Spleen (tissue), 11 donors: ENCODE results near the gene NPW. TPM values are rescaled to one million over a fixed set of nuclear protein-coding genes. Genes with fewer than 3 reads are reported as not detected.
"Not testable (repeated sequence)": the region's sequence is repeated elsewhere in the genome, so short reads cannot be mapped to it uniquely, and the experiment has no call there.

Source experiments
- DNase-seq: peaks from one replicate; pipeline ENCODE4 v3.0.0-alpha.2; 2020
- H3K27ac ChIP-seq, 8 donors: fragments of 200-600 bp; sonication (generic) in 7 of 8; 1 replicate in 4 of 8; 2 replicates in 4 of 8; pipeline versions ENCODE4 v1.5.0 to v1.8.0; 2016 to 2021; ENCODE audit warnings: inconsistent platforms in 4 of 8, mild to moderate bottlenecking in 4 of 8, moderate library complexity in 1 of 8
- H3K27me3 ChIP-seq, 7 donors: fragments of 200-600 bp; sonication (generic) in 6 of 7; replicated peaks in 1 of 7; 1 replicate in 4 of 7; 2 replicates in 3 of 7; pipeline versions ENCODE4 v1.5.0 to v1.8.0; 2016 to 2021; ENCODE audit warnings: inconsistent platforms in 3 of 7, mild to moderate bottlenecking in 1 of 7
- H3K36me3 ChIP-seq, 6 donors: fragments of 200-600 bp; sonication (generic) in 5 of 6; 1 replicate in 4 of 6; 2 replicates in 2 of 6; pipeline versions ENCODE4 v1.5.0 to v1.8.0; 2016 to 2021; ENCODE audit warnings: inconsistent platforms in 2 of 6
- H3K4me1 ChIP-seq, 6 donors: fragments of 200-600 bp; sonication (generic) in 5 of 6; 1 replicate in 3 of 6; 2 replicates in 3 of 6; pipeline versions ENCODE4 v1.5.0 to v1.8.0; 2016 to 2021; ENCODE audit warnings: inconsistent platforms in 3 of 6
- H3K4me3 ChIP-seq, 8 donors: fragments of 200-600 bp; sonication (generic) in 7 of 8; 1 replicate in 4 of 8; 2 replicates in 4 of 8; pipeline versions ENCODE4 v1.5.0 to v1.8.0; 2016 to 2021; ENCODE audit warnings: inconsistent platforms in 4 of 8, mild to moderate bottlenecking in 4 of 8, moderate library complexity in 2 of 8
- H3K9me3 ChIP-seq, 8 donors: fragments of 200-600 bp; sonication (generic) in 7 of 8; 1 replicate in 4 of 8; 2 replicates in 4 of 8; pipeline versions ENCODE4 v1.5.0 to v1.8.0; 2016 to 2021; ENCODE audit warnings: inconsistent platforms in 4 of 8
- CTCF ChIP-seq, 11 experiments: fragments of 200-600 bp in 7 of 11; fragments of 450-650 bp in 4 of 11; sonication (generic) in 4 of 11; IDR thresholded peaks in 8 of 11; conservative IDR thresholded peaks in 3 of 11; 1 replicate in 7 of 11; 2 replicates in 4 of 11; pipeline versions ENCODE4 v1.4.0 to v1.8.0; 2016 to 2021; ENCODE audit warnings: antibody characterized with exemption in 11 of 11, inconsistent platforms in 4 of 11, mild to moderate bottlenecking in 1 of 11
- POLR2A ChIP-seq, 3 donors: fragments of 450-650 bp; IDR thresholded peaks; one replicate each; pipeline ENCODE4 v1.5.1; 2017; ENCODE audit warnings: antibody characterized with exemption in 3 of 3, mild to moderate bottlenecking in 1 of 3
- POLR2AphosphoS5 ChIP-seq, 3 donors: sonication (generic); formaldehyde crosslinking; IDR thresholded peaks; one replicate each; pipeline ENCODE4 v1.5.1; 2017; ENCODE audit warnings: antibody characterized with exemption in 3 of 3
- WGBS, 5 donors: extraction: QIAGEN DNeasy Blood & Tissue Kit in 3 of 5; methylation state at CpG; one replicate each; pipeline versions ENCODE4 v1.1.5 to v1.1.7; 2013 to 2018; 5-methylcytosine and 5-hydroxymethylcytosine counted together
- intact Hi-C: fragments of 100-400 bp; cut with DNase I; formaldehyde crosslinking; loops from one replicate; pipeline ENCODE4 v1.15.0; 2023; ENCODE audit warnings: low total_unique reads
- polyA plus RNA-seq, 3 donors: library from polyadenylated mRNA; stranded (reverse); fragments of 200-250 nt; gene quantifications; one replicate each; pipeline ENCODE4 v1.2.1, GENCODE V29; 2013
- total RNA-seq, 7 donors: library from RNA; depleted of rRNA in 3 of 7; stranded (reverse); fragments of >200 nt in 3 of 7; fragmentation: NEBNext Ultra II Directional in 4 of 7; extraction: Animal tissue kit (Norgen Biotek cat#: 25700) in 4 of 7; gene quantifications; one replicate each; pipeline versions ENCODE4 v1.1.0 to v1.2.1, GENCODE V29; 2016 to 2021
- donor health status: healthy with polysubstance abuse.
- donor health status: DM: no; HTN: no; CAD: no; lungs with moderate emphysema.
- donor health status: DM: no; HTN: no; CAD: no.
- donor health status: Bipolar disorder and iron deficiency.
- donor health status: healthy.
- donor health status: DM: no; HTN: no; CAD: no.
- donor health status: DM: yes; HTN: yes; CAD: no.

NPW gene
- total and polyA plus RNA-seq, 10 donors, result 0.30 to 2.5 (median 0.94) TPM; not detected in 3

DNA sequence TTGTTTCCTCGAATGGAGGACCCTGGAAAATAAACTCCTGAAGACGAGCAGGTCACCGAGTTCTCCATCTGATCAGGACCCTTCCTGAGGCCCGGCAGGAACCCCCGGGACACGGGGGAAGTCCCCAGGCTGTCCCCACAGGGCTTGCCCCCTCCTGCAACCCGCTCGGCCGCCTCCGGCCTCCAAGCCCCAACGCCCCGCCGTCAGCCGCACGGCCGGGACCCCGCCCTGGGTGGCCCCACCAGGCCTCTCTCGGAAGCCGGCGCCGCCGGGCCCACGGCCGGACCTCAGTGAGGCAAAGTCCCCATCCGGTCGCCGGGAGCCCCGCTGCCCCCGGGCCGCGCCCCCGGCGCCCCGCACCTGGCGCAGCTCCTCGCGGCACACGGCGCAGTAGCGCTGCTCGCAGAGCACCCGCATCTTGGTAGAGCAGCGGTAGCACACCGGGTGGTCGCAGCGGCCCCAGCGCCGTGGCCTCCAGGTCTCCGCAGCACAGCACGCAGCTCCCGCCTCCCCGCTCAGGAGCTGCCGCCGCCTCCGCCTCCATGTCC lies 10.3 kb upstream of the NPW start:
- TF ChIP-seq POLR2A (IDR thresholded peaks at IDR 0.05), result no peak
- peak in 1 of 11 experiments; percentile 8 for TF ChIP-seq CTCF (IDR thresholded peaks at IDR 0.05 in 8 of 11, conservative IDR thresholded peaks at IDR 0.05 in 3 of 11)
- no peak for TF ChIP-seq POLR2AphosphoS5 (IDR thresholded peaks at IDR 0.05)
- no peaks in the 10 kb centered on the region for H3K9me3 ChIP-seq
- peak overlapping the region; percentile 78 to 95 (median 91) for H3K27ac ChIP-seq
- peaks cover 46 to 61% (median 59%) of the 10 kb centered on the region in 6 donors for H3K4me1 ChIP-seq
- 0 to 1% (median 1%) methylated on average over 18 to 55 of the region's 55 CpGs for WGBS, 5 donors
- intact Hi-C loops, result no loop called here
- peak overlapping the region; percentile 50 to 97 (median 88) for H3K4me3 ChIP-seq
- DNase-seq, result peak; percentile 89
- H3K27me3 ChIP-seq, result no peaks in the 10 kb centered on the region
- peaks cover 0 to 20% (median 0%) of the 10 kb centered on the region in 6 donors for H3K36me3 ChIP-seq

- Histone ChIP-seq H3K27me3 (no peaks in the 10 kb centered on the region), H3K4me3 (peak within 1 kb of the TSS; percentile 50 to 97 (median 88)), H3K36me3 (peaks cover 0 to 13% (median 0%) of the 10 kb centered on the region in 6 donors), H3K4me1 (peaks cover 39 to 54% (median 52%) of the 10 kb centered on the region in 6 donors), H3K9me3 (no peaks in the 10 kb centered on the region), H3K27ac (peak within 1 kb of the TSS; percentile 83 to 95 (median 92))
- TF ChIP-seq POLR2AphosphoS5 (IDR thresholded peaks at IDR 0.05) (peak; percentile 94 to 98 (median 95)), CTCF (IDR thresholded peaks at IDR 0.05 in 8 of 11, conservative IDR thresholded peaks at IDR 0.05 in 3 of 11) (peak in 3 of 11 experiments; percentile 6 to 36 (median 14)), POLR2A (IDR thresholded peaks at IDR 0.05) (peak in 2 of 3 donors; percentile 80 to 88)
- intact Hi-C loops, result no loop called here
- DNase-seq, result peak; percentile 95
- WGBS, 5 donors, result 2 to 5% (median 2%) methylated on average over 23 to 52 of the region's 52 CpGs
These were observed 9.6 kb upstream of the NPW start, which contains the start of gene ZNF598 for GRCh38 chr16:2009791-2010510. TSS of gene ZNF598 (minus strand) at chr16:2009821.

DNA sequence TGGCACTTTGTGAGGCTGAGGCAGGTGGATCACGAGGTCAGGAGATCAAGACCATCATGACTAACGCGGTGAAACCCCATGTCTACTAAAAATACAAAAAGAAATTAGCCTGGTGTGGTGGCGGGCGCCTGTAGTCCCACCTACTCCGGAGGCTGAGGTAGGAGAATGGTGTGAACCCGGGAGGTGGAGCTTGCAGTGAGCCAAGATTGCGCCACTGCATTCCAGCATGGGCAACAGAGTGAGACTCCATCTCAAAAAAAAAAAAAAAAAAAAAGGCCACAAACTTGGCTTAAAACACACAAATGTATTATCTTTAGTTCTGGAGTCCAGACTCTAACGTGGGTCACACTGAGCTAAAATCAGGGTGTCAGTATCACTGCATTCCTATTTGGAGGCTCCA lies 7.9 kb upstream of the NPW start:
- H3K4me3 ChIP-seq, H3K27me3 ChIP-seq, intact Hi-C loops, DNase-seq, H3K36me3 ChIP-seq, H3K27ac ChIP-seq, H3K9me3 ChIP-seq: not testable (repeated sequence)
- H3K4me1 ChIP-seq, result peaks cover 24 to 36% (median 34%) of the 10 kb centered on the region in 6 donors
- 81 to 91% (median 89%) methylated on average over 9 of the region's 9 CpGs for WGBS, 5 donors

DNA sequence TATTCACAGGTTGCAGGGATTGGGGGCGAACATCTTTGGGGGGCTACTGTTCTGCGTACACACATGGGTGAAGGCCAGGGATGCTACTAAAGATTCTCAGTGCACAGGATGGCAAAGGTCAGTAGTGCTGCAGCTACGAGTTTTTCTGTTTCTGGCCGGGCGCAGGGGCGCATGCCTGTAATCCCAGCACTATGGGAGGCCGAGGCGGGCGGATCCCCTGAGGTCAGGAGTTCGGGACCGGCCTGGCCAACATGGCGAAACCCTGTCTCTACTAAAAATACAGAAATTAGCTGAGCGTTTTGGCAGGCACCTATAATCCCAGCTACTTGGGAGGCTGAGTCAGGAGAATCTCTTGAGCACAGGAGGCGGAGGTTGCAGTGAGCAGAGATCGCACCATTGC lies 6.1 kb upstream of the NPW start:
- WGBS, 5 donors, result 89 to 94% (median 91%) methylated on average over 14 to 15 of the region's 15 CpGs
- peaks cover 11 to 18% (median 16%) of the 10 kb centered on the region in 6 donors for H3K4me1 ChIP-seq
- H3K27me3 ChIP-seq, result peaks cover 0 to 19% (median 0%) of the 10 kb centered on the region in 7 donors
- H3K4me3 ChIP-seq, result no peak overlapping the region
- H3K36me3 ChIP-seq, result no peaks in the 10 kb centered on the region
- no peak for DNase-seq
- intact Hi-C loops, result no loop called here
- H3K27ac ChIP-seq, result no peak overlapping the region
- TF ChIP-seq POLR2A (IDR thresholded peaks at IDR 0.05), result no peak
- H3K9me3 ChIP-seq, result no peaks in the 10 kb centered on the region
